HG02840 (cell line): ENCODE measurements around the gene DPM2.
A peak's percentile ranks its signal among the peaks of the same experiment; 100 is the strongest.

ENCODE experiments used
- ATAC-seq: cut with Tn5 transposase; IDR thresholded peaks from one replicate; pipeline ENCODE4 v1.9.1; 2021; ENCODE audit warnings: mild to moderate bottlenecking, moderate library complexity, moderate number of reproducible peaks; ENCODE audit not compliant: unreplicated experiment, low FRiP score

The DPM2 gene

GRCh38 chr9:127937388-127938297, at the start of gene DPM2:
Gene DPM2, minus strand, starts transcription at chr9:127937854. Its CDS starts 34 bp downstream, at chr9:127937820.
- ATAC-seq, result peak; percentile 78

- no peak for ATAC-seq
These were observed 49.5 kb upstream of the DPM2 start for GRCh38 chr9:127987103-127987614.

- no peak for ATAC-seq
These were observed 47.4 kb upstream of the DPM2 start for GRCh38 chr9:127985011-127985410.

GRCh38 chr9:127983847-127984289, 46.2 kb upstream of the DPM2 start:
- peak; percentile 30 for ATAC-seq

GRCh38 chr9:127982912-127983311, 45.3 kb upstream of the DPM2 start:
- ATAC-seq, result no peak

- ATAC-seq, result no peak
These were observed 44.0 kb upstream of the DPM2 start for GRCh38 chr9:127981559-127982121.

GRCh38 chr9:127980706-127981558, 43.3 kb upstream of the DPM2 start, which contains the start of gene EEIG1:
Gene EEIG1, minus strand, starts transcription at chr9:127980989. Its CDS starts 852 bp downstream, at chr9:127980137.
- peak; percentile 58 for ATAC-seq

- peak; percentile 38 for ATAC-seq
These were observed 42.5 kb upstream of the DPM2 start for GRCh38 chr9:127980060-127980705.

GRCh38 chr9:127979333-127980059, 41.8 kb upstream of the DPM2 start:
- no peak for ATAC-seq

- no peak for ATAC-seq
These were observed 41.3 kb upstream of the DPM2 start for GRCh38 chr9:127979015-127979332.

- no peak for ATAC-seq
These were observed 40.4 kb upstream of the DPM2 start for GRCh38 chr9:127977884-127978647.

- ATAC-seq, result no peak
These were observed 39.6 kb upstream of the DPM2 start for GRCh38 chr9:127977009-127977883.

- ATAC-seq, result no peak
These were observed 38.8 kb upstream of the DPM2 start for GRCh38 chr9:127976498-127976897.

- ATAC-seq, result no peak
These were observed 38.0 kb upstream of the DPM2 start for GRCh38 chr9:127975376-127976315.

- no peak for ATAC-seq
These were observed 37.2 kb upstream of the DPM2 start for GRCh38 chr9:127974769-127975261.

- ATAC-seq, result no peak
These were observed 36.5 kb upstream of the DPM2 start for GRCh38 chr9:127974001-127974768.
